Right lobe of liver (tissue), 6 donors: ENCODE measurements around the gene FLRT2. TPM values are rescaled to one million over a fixed set of nuclear protein-coding genes. Genes with fewer than 3 reads are reported as not detected.

Source experiments
- ATAC-seq, 4 donors: fragments of 200-7000 bp; cut with Tn5 transposase; one replicate each; pipeline ENCODE4 v1.9.1; 2020; ENCODE audit warnings: mild to moderate bottlenecking in 4 of 4, moderate library complexity in 4 of 4
- DNase-seq, 3 donors: peaks; one replicate each; pipeline ENCODE4 v3.0.0-alpha.2; 2020
- H3K27ac ChIP-seq, 3 donors: fragments of 200-600 bp; one replicate each; pipeline ENCODE4 v1.8.0; 2022
- H3K27me3 ChIP-seq, 2 donors: fragments of 200-600 bp; one replicate each; pipeline ENCODE4 v1.8.0; 2022
- H3K36me3 ChIP-seq, 4 donors: fragments of 200-600 bp; sonication (generic) in 1 of 4; one replicate each; pipeline versions ENCODE4 v1.5.1 to v1.8.0; 2017 to 2022; ENCODE audit warnings: control low read depth in 1 of 4
- H3K4me1 ChIP-seq, 4 donors: fragments of 200-600 bp; sonication (generic) in 1 of 4; one replicate each; pipeline versions ENCODE4 v1.5.1 to v1.8.0; 2017 to 2022; ENCODE audit warnings: control low read depth in 1 of 4
- H3K4me3 ChIP-seq, 3 donors: fragments of 200-600 bp; one replicate each; pipeline ENCODE4 v1.8.0; 2022
- H3K9me3 ChIP-seq, 4 donors: fragments of 200-600 bp; sonication (generic) in 1 of 4; one replicate each; pipeline versions ENCODE4 v1.5.1 to v1.8.0; 2017 to 2022; ENCODE audit warnings: control low read depth in 1 of 4
- CTCF ChIP-seq, 4 donors: fragments of 200-600 bp in 3 of 4; fragments of 450-650 bp in 1 of 4; IDR thresholded peaks; one replicate each; pipeline versions ENCODE4 v1.5.1 to v1.8.0; 2016 to 2022; ENCODE audit warnings: antibody characterized with exemption in 4 of 4, mild to moderate bottlenecking in 2 of 4
- POLR2A ChIP-seq: fragments of 450-650 bp; IDR thresholded peaks from one replicate; pipeline ENCODE4 v1.6.1; 2017; ENCODE audit warnings: antibody characterized with exemption, mild to moderate bottlenecking
- WGBS: methylation state at CpG from one replicate; pipeline ENCODE4 v1.1.6; 2018; ENCODE audit warnings: low coverage, low lambda C conversion rate; ENCODE audit not compliant: insufficient coverage; ENCODE audit errors: missing lambda C conversion rate; 5-methylcytosine and 5-hydroxymethylcytosine counted together
- intact Hi-C, 2 donors: fragments of 100-400 bp; cut with DNase I; formaldehyde crosslinking; loops; one replicate each; pipeline versions ENCODE4 v1.11.2 to v1.14.1; 2022
- total RNA-seq, 6 experiments: library from RNA; depleted of rRNA in 2 of 6; stranded (reverse); fragments of >200 nt in 2 of 6; fragmentation: NEBNext Ultra II Directional in 3 of 6; extraction: Animal tissue kit (Norgen Biotek cat#: 25700) in 3 of 6; gene quantifications; one replicate each; pipeline versions ENCODE4 v1.1.0 to v1.2.4, GENCODE V29; 2016 to 2023
- donor health status: DM: no; HTN: yes; CAD: no.
- donor health status: DM: no; HTN: no; CAD: no.
- donor health status: DM: no; HTN: no; CAD: no.
- donor health status: DM: no; HTN: yes; CAD: no.
- donor health status: DM: no; HTN: yes; CAD: no.

The FLRT2 gene
- total RNA-seq, 6 experiments from 2014 or later: 0.12 to 4.1 (median 2.0) TPM

DNA sequence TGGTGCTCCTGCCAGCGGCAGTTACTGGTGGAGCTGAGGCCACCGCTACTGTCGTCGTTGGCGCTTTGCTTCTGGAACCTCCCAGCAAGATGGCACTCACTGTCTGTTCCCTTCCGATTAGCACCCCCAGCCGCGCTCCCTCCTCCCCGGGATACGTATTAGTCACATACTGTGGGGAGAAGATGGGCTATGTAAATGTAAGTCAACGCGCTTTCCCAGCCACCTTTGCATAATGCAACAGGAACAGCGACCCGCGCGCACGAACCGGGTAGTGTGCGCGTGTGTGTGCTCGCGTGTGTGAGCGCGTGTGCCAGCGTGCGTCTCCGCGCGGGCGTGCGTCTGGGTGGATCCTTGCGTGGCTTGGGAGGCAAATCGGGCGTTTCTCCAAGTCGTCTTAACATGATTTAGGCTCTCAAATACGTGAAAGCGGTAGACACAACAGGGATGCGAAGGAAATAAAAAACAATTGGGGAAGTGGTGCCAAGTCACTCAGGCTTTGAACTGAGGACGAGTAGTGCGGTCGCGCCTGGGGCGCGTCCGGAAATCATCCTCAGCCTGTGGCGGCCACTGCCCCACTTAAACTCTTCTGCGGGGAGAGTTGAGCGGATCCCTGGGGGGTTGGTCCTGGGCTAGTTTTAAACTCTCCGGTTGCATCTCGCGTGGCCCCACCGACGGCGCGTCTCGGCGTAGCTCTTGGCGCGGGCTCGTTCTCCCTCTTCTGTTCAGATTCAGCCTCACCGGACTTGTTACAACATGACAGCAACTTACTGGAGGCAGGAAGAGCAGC is 1.8 kb downstream of the FLRT2 start:
- peaks cover 0 to 13% of the 10 kb centered on the region in 2 donors for H3K27me3 ChIP-seq
- ATAC-seq: peak; percentile 27 to 34 (median 30)
- H3K4me3 ChIP-seq: peak overlapping the region; percentile 14 to 40 (median 17)
- no peaks in the 10 kb centered on the region for H3K9me3 ChIP-seq
- intact Hi-C loops: no loop called here
- no peak for TF ChIP-seq POLR2A
- peak in 1 of 4 donors; percentile 15 for TF ChIP-seq CTCF (IDR thresholded peaks at IDR 0.05)
- H3K27ac ChIP-seq: peak overlapping the region in 1 of 3 donors; percentile 58
- peak; percentile 46 to 60 (median 49) for DNase-seq
- H3K4me1 ChIP-seq: peaks cover 0 to 18% (median 0%) of the 10 kb centered on the region in 4 donors
- H3K36me3 ChIP-seq: no peaks in the 10 kb centered on the region
- 6% methylated on average over 20 of the region's 61 CpGs for WGBS

DNA sequence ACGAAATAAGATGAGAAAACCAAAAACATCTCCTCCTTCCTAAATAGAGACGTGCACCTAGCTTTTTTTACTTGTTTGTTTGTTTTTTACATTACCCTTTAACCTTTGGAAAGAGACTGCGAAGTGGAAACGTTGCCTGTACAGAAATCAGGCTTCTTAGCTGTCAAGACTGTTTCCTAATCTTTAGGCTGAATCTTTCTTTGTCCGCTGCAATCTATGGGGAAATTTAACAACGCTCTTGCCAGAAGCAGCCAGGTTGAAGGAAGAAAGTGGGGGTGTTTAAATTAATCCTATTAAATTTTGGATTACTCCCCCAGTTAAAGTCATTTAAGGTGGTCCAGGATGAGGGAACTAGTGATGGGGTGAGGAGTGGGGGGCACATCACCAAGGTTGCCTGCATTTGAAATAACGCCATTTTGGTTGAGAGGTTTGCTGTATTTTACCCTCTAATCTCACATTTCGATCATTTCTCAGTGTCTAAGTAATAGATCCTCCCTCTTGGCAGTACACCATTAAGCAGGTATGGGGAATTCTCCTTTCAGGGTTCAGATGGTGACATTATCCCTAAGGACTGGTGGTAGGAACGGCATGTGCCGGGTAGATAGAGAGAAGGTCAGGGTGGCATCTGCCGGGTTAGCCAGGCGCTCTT is 2.6 kb downstream of the FLRT2 start:
- DNase-seq (no peak), ATAC-seq (no peak)
- intact Hi-C loops: no loop called here
- H3K4me3 ChIP-seq: peak overlapping the region; percentile 19 to 40 (median 32)
- WGBS: under 1% methylated on average over 12 of the region's 12 CpGs
- peaks cover 0 to 13% of the 10 kb centered on the region in 2 donors for H3K27me3 ChIP-seq
- H3K36me3 ChIP-seq: no peaks in the 10 kb centered on the region
- no peak for TF ChIP-seq POLR2A
- TF ChIP-seq CTCF (IDR thresholded peaks at IDR 0.05): no peak
- H3K27ac ChIP-seq: no peak overlapping the region
- H3K4me1 ChIP-seq: peaks cover 0 to 18% (median 0%) of the 10 kb centered on the region in 4 donors
- H3K9me3 ChIP-seq: no peaks in the 10 kb centered on the region

DNA sequence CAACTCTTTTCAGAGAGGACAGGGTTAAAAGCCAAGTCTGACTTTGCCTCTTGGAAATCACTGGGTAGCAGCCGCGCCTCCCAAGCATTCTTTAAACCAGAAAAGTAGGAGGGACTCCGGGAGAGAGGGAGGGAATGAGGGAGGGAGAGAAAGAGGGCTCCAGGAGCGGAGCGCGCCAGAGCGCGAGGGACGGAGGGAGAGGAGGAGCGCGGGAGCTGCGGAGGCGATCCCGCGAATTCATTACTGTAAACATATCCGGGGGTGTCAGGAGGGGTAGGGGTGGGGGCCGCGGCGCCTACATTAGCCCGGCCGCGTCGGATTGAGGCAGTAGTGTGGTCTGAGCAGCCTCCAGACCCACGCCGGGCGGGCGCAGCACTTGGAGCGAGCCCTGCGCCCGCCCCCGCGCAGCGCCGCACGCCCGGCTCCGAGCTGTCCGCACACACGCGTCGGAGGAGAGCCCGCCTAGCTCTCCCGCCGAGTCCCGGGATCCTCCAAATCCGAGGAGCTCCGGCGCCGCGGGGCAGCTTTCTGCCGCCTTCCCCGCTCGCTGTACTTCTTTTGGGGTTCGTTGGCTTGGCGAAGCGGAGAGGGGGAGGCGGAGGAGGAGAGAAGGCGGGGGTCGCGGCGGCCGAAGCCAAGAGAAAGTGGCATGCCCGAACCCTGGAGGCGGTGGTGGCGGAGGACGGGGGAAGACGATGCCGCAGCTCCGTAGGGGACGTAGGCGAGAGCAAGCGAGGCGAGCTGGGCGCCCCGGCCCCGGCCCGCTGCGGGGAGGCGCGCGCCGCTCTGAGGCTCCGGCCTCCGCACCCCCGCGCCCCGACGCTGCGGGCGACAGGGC is 3.3 kb downstream of the FLRT2 start:
- Histone ChIP-seq H3K27me3 (peaks cover 0 to 13% of the 10 kb centered on the region in 2 donors), H3K4me3 (peak overlapping the region; percentile 19 to 40 (median 32)), H3K4me1 (peaks cover 0 to 18% (median 0%) of the 10 kb centered on the region in 4 donors), H3K9me3 (no peaks in the 10 kb centered on the region), H3K36me3 (no peaks in the 10 kb centered on the region), H3K27ac (peak overlapping the region in 1 of 3 donors; percentile 37)
- WGBS: 4% methylated on average over 17 of the region's 90 CpGs
- no peak for TF ChIP-seq POLR2A
- TF ChIP-seq CTCF (IDR thresholded peaks at IDR 0.05): no peak
- ATAC-seq (peak; percentile 15 to 35 (median 26)), DNase-seq (peak in 2 of 3 donors; percentile 26 to 53)
- intact Hi-C loops: no loop called here

- TF ChIP-seq CTCF (IDR thresholded peaks at IDR 0.05) (no peak), POLR2A (no peak)
- peaks cover 0 to 18% (median 0%) of the 10 kb centered on the region in 4 donors for H3K4me1 ChIP-seq
- no peak for ATAC-seq
- no peaks in the 10 kb centered on the region for H3K36me3 ChIP-seq
- no peak overlapping the region for H3K27ac ChIP-seq
- DNase-seq: peak in 1 of 3 donors; percentile 19
- H3K27me3 ChIP-seq: peaks cover 0 to 13% of the 10 kb centered on the region in 2 donors
- H3K9me3 ChIP-seq: no peaks in the 10 kb centered on the region
- peak overlapping the region; percentile 19 to 40 (median 32) for H3K4me3 ChIP-seq
- 0% methylated on average over 8 of the region's 28 CpGs for WGBS
- intact Hi-C loops: no loop called here
Measured at GRCh38 chr14:85533861-85534291, 3.9 kb downstream of the FLRT2 start.
